ENCODE data around the gene UPF1.

- TF ChIP-seq CTCF (IDR thresholded peaks at IDR 0.05) (no peak), POLR2A (IDR thresholded peaks at IDR 0.05) (no peak), POLR2AphosphoS5 (IDR thresholded peaks at IDR 0.05) (no peak)
Measured at GRCh38 chr19:18794029-18794313, 37.8 kb upstream of the UPF1 start.
